ENCODE data around the gene RBCK1. TPM values are rescaled to one million over a fixed set of nuclear protein-coding genes. Genes with fewer than 3 reads are reported as not detected.

Gene RBCK1
- polyA plus RNA-seq, 3 donors, result 66.8 to 110 (median 70.8) TPM

DNA sequence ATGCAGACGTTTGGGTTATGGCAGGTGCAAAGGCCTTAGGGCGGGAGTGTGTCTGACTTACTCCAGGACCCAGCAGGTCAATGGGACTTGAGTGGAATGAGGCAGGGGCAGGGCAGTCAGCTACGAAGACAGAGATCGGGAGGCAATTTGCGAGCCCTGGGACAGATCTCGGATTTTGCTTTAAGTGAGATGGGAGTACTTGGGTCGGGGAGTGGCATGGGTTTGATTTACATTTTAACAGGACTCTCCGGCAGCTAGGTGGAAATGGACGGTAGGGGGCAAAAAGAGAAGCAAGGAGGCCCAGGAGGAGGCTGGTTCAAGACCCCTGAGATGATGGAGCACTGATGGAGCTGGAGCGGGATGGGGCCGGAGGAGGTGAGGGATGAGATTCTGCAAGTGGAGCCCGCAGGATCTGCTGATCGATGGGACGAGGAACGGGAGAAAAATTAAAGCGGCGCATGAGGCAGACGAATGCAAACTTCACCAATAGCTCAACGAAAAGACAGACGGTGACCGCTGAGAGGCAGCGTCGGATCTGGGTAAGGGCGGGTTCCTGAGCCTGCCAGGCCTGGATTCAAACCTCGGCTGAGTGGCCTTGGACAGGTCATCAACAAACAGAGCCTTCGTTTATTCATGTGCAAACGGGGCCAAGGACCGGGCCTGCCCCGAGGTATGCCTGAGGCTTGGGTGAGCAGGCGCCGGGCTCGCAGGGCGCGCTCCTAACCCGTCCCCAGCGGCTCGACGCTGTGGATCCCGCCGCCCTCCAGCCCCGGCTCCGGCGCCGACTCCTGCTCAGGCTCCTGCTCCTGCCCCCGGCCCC is 756 bp upstream of the RBCK1 start:
- Histone ChIP-seq H3K9ac (ENCODE audit: insufficient read depth, low read length, poor library complexity, severe bottlenecking) (peak overlapping the region; percentile 60), H2AFZ (ENCODE audit: insufficient read depth, low read depth, low read length, poor library complexity, severe bottlenecking) (peak overlapping the region; percentile 93), H4K20me1 (ENCODE audit: insufficient read depth, low read length) (peaks cover 21% of the 10 kb centered on the region), H3K9me3 (replicated peaks in 1 of 2; ENCODE audit: control insufficient read depth in 1 of 2, insufficient read depth in 1 of 2, low read length in 2 of 2) (peaks cover 0 to 6% of the 10 kb centered on the region in 2 donors), H3K27ac (ENCODE audit: low read depth in 1 of 2, low read length in 2 of 2) (no peak overlapping the region), H3K4me3 (replicated peaks in 1 of 3; ENCODE audit: low read depth in 2 of 3, low read length in 3 of 3) (peak overlapping the region; percentile 7 to 99 (median 67)), H3K4me1 (ENCODE audit: control insufficient read depth in 1 of 2, insufficient read depth in 2 of 2, low read length in 2 of 2) (peaks cover 21 to 26% of the 10 kb centered on the region in 2 donors), H3K79me2 (ENCODE audit: insufficient read depth, low read length) (peaks cover 32% of the 10 kb centered on the region), H3K4me2 (replicated peaks; ENCODE audit: extremely low read depth, low read length, poor library complexity, severe bottlenecking) (peak overlapping the region; percentile 92), H3K27me3 (ENCODE audit: control insufficient read depth in 2 of 2, insufficient read depth in 2 of 2, low read length in 2 of 2) (no peaks in the 10 kb centered on the region), H3K36me3 (replicated peaks in 1 of 2; ENCODE audit: control insufficient read depth in 1 of 2, insufficient read depth in 2 of 2, low read length in 2 of 2) (peaks cover 8 to 27% of the 10 kb centered on the region in 2 donors)
- Mint-ChIP-seq H3K27me3 (ENCODE audit: low read depth in 3 of 3) (peaks cover 1 to 4% (median 3%) of the 10 kb centered on the region in 3 donors), H3K4me3 (peak overlapping the region; percentile 80 to 91), H3K4me1 (peaks cover 30% of the 10 kb centered on the region), H3K36me3 (peaks cover 25 to 27% of the 10 kb centered on the region in 2 donors), H3K27ac (peak overlapping the region; percentile 57 to 88 (median 73)), H3K9me3 (peaks cover 1 to 7% (median 4%) of the 10 kb centered on the region in 7 donors)
- DNase-seq, result peak; percentile 52 to 63 (median 54)
- intact Hi-C loops (cut with micrococcal nuclease), result loop anchor here (5.0 to 10.0 kb wide), 3 partner anchors 35 to 55 kb away; partner anchors contain the start of gene TBC1D20 (in 2 of the 2)
- WGBS (ENCODE audit: insufficient coverage), result 11% methylated on average over 31 of the region's 45 CpGs
- TF ChIP-seq, protein P1, sequence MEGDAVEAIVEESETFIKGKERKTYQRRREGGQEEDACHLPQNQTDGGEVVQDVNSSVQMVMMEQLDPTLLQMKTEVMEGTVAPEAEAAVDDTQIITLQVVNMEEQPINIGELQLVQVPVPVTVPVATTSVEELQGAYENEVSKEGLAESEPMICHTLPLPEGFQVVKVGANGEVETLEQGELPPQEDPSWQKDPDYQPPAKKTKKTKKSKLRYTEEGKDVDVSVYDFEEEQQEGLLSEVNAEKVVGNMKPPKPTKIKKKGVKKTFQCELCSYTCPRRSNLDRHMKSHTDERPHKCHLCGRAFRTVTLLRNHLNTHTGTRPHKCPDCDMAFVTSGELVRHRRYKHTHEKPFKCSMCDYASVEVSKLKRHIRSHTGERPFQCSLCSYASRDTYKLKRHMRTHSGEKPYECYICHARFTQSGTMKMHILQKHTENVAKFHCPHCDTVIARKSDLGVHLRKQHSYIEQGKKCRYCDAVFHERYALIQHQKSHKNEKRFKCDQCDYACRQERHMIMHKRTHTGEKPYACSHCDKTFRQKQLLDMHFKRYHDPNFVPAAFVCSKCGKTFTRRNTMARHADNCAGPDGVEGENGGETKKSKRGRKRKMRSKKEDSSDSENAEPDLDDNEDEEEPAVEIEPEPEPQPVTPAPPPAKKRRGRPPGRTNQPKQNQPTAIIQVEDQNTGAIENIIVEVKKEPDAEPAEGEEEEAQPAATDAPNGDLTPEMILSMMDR (IDR thresholded peaks at IDR 0.05), result peak; percentile 17

GRCh38 chr20:408843-409696 is 971 bp downstream of the RBCK1 start:
- no peak for DNase-seq
- H3K4me1 Mint-ChIP-seq, result peaks cover 31% of the 10 kb centered on the region

More at GRCh38 chr20:408843-409696, 971 bp downstream of the RBCK1 start:
- Mint-ChIP-seq H3K27me3 (ENCODE audit: low read depth in 3 of 3) (peaks cover 1 to 4% (median 3%) of the 10 kb centered on the region in 3 donors), H3K27ac (peak overlapping the region; percentile 81 to 92 (median 83)), H3K4me3 (peak overlapping the region; percentile 88 to 92), H3K36me3 (peaks cover 35 to 44% of the 10 kb centered on the region in 2 donors), H3K9me3 (no peaks in the 10 kb centered on the region)
- Histone ChIP-seq H3K9me3 (replicated peaks in 1 of 2; ENCODE audit: control insufficient read depth in 1 of 2, insufficient read depth in 1 of 2, low read length in 2 of 2) (no peaks in the 10 kb centered on the region), H3K79me2 (ENCODE audit: insufficient read depth, low read length) (peaks cover 48% of the 10 kb centered on the region), H3K4me1 (ENCODE audit: control insufficient read depth in 1 of 2, insufficient read depth in 2 of 2, low read length in 2 of 2) (peaks cover 21 to 26% of the 10 kb centered on the region in 2 donors), H3K4me3 (replicated peaks in 1 of 3; ENCODE audit: low read depth in 2 of 3, low read length in 3 of 3) (peak overlapping the region; percentile 67 to 99 (median 69)), H3K27me3 (ENCODE audit: control insufficient read depth in 2 of 2, insufficient read depth in 2 of 2, low read length in 2 of 2) (no peaks in the 10 kb centered on the region), H2AFZ (ENCODE audit: insufficient read depth, low read depth, low read length, poor library complexity, severe bottlenecking) (peak overlapping the region; percentile 88), H3K36me3 (replicated peaks in 1 of 2; ENCODE audit: control insufficient read depth in 1 of 2, insufficient read depth in 2 of 2, low read length in 2 of 2) (peaks cover 9 to 42% of the 10 kb centered on the region in 2 donors), H3K9ac (ENCODE audit: insufficient read depth, low read length, poor library complexity, severe bottlenecking) (peak overlapping the region; percentile 95), H4K20me1 (ENCODE audit: insufficient read depth, low read length) (peaks cover 38% of the 10 kb centered on the region), H3K4me2 (replicated peaks; ENCODE audit: extremely low read depth, low read length, poor library complexity, severe bottlenecking) (peak overlapping the region; percentile 95), H3K27ac (ENCODE audit: low read depth in 1 of 2, low read length in 2 of 2) (peak overlapping the region; percentile 69 to 95)
- TF ChIP-seq, protein P1 (IDR thresholded peaks at IDR 0.05), result no peak
- WGBS (ENCODE audit: insufficient coverage), result 0% methylated on average over 5 of the region's 7 CpGs
- intact Hi-C loops (cut with micrococcal nuclease), result loop anchor here (2.0 to 10.0 kb wide), 4 partner anchors 37 to 54 kb away; partner anchors contain the start of gene TBC1D20 (in 2 of the 2)

All from CD14-positive monocyte (primary cell).